Ovary (tissue), 3 donors: ENCODE measurements around the gene CCDC12.

Experiments
- CTCF ChIP-seq, 3 donors: fragments of 450-650 bp in 2 of 3; fragments of 200-600 bp in 1 of 3; IDR thresholded peaks; one replicate each; pipeline versions ENCODE4 v1.5.1 to v1.8.0; 2016 to 2022; ENCODE audit warnings: antibody characterized with exemption in 3 of 3, mild to moderate bottlenecking in 1 of 3
- EP300 ChIP-seq: sonication (generic); formaldehyde crosslinking; IDR thresholded peaks from one replicate; pipeline ENCODE4 v1.6.1; 2017; ENCODE audit warnings: antibody characterized with exemption
- donor health status: DM: no; HTN: no; CAD: no.

- TF ChIP-seq CTCF (IDR thresholded peaks at IDR 0.05) (no peak), EP300 (no peak)
Observed at GRCh38 chr3:46901061-46901460, 75.5 kb downstream of the CCDC12 start.
